NCI-H526 (cell line): Measurements from ENCODE around the gene FARSA.
A peak's percentile ranks its signal among the peaks of the same experiment; 100 is the strongest.
"Not testable (repeated sequence)": the region's sequence is repeated elsewhere in the genome, so short reads cannot be mapped to it uniquely, and the experiment has no call there.

ENCODE experiments used
- DNase-seq, 2 experiments: peaks; one replicate each; lab custom pipeline; 2025; lab: John Stamatoyannopoulos, UW

FARSA gene

DNA sequence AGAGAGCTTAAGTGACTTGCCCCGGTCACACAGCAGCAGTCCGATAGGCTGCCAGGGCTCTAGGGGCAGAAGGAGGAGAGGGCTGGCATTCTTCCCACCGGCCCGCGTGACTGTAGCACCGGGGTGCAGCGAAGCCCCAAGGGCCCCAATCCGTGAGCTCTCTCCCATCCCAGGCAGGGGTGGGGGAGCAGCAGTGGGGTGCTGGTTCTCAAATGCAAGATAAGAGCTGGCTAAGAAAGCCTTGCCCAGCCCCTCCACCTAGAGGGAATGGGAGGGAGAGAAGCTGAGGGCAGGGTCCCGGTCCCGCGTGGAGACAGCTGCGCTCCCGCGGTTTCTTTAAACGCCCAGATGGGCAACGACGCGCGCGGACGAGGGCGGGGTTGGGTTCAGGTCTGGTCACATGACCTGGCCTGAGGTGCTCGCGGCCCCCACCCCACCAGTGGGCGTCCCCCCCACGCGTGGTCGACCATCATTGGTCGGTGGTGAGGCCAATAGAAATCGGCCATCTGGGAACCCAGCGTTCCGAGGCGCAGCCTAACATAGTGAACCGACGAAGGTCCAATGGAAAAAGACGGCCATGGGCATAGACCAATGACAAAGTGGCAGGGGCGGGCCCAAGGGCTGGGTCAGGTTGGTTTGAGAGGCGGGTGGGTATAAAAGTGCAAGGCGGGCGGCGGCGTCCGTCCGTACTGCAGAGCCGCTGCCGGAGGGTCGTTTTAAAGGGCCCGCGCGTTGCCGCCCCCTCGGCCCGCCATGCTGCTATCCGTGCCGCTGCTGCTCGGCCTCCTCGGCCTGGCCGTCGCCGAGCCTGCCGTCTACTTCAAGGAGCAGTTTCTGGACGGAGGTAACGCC is 4.6 kb upstream of the FARSA start, which contains the start of gene CALR:
Gene CALR (plus strand): TSS at position 683 of the 852 bp plus-strand sequence. CDS start 71 bp downstream, at position 754.
- DNase-seq = peak; percentile 95 to 98

DNA sequence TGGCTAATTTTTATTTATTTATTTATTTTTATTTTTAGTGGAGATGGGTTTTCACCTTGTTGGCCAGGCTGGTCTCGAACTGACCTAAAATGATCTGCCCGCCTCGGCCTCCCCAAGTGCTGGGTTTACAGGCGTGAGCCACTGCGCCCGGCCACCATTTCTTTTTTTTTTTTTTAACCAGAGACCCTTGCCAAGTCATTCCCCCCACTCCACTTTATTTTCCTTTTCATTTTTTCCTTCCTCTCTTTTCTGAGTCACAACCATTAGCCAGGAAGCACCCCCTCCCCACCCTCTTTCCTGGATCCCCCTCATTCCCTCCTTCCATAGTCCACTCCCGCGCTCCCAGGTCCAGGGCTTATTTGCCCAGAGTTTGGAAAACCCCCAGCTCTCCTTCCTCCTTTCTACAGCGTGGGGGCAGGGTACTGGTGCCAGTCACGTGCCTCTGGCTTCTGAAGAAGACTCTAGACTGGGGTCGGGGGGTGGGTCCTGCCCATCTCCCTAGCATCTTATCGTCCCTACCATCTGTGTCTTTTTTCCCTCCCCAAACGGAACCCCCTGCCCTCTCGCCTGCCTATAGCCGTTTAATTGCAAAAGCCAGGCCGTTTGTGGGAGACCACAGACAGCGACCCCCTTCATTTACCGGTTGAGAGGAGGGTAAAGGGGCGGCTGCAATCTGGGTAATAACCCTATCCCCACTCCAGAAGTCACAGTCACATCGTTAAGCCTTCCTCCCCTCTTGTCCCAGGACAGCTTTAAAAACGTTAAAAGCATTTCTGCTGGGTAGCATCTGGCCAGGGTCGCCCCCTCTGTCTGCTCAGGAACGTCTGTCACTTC is 3.8 kb upstream of the FARSA start:
- DNase-seq = peak; percentile 54 to 59

DNA sequence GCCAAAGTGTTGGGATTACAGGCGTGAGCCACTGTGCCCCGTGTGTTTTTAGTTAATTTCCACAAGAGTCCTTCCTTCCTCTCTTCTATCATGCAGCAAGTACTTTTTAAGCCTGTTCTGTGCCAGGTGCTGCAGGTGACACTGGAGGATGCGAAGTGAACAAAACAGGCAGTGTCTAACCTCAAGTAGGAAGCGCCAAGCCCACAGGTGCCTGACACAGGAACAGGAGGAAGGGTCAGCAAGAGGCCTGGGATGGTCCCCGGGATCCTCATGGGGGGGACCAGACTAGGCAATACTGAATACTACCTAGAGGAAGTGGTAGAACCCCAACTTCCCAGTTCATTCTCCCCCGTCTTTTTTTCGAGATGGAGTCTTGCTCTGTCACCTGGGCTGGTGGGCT is 3.1 kb upstream of the FARSA start:
- peak in 1 of 2 experiments; percentile 23 for DNase-seq

DNA sequence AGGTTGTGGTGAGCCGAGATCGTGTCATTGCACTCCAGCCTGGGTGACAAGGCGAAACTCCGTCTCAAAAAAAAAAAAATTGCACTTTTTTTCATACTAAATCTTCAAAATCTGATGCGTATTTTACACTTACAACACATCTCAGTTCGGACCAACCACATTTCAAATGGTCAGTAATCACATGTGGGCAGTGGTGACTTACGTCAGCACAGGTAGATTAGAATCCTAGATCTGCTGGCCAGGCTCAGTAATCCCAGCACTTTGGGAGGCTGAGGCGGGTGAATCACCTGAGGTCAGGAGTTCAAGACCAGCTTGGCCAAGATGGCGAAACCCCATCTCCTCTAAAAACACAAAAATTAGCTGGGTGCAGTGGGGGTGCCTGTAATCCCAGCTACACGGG is 1.6 kb upstream of the FARSA start:
- no peak for DNase-seq

DNA sequence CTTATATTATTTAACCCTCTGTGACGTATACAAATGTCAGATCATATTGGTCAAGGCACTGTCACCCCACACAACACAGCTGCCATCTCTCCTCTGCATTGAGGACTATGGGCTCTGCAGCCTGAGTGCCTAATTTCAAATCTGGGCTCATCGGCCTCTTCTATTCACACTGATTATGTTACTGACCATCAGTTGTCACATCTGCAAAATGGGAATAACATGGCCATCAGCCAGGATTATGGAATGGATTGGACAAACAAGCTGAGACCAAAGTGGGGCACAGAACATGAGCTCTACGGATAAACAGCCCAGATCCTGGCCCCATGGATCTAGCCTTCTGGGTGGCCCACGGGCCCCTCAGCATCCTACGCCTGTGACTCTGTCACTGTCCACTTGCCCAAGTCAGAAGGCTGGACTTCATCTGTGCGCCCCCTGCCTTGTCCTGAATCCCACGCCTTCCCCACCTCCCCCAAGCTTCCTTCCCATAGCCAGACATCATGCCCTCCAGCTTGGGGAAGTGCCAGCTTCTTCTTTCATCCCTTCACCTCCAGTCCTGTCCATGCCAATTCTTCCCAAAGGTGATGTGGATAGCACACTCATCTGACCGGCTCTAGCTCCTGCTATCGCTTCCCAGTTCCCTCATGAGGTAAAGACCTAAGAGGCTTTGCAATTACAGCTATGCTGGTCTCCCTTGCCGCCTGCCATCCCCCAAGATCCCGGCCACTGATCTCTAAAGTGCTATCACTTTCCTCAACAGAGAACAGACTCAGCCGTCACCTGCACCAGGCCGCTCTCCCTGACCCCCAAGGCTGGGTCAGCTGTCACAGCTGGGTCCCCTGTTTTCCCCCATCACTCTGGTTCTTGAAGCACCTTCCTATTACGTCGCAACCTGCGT is 872 bp downstream of the FARSA start:
- DNase-seq = no peak

DNA sequence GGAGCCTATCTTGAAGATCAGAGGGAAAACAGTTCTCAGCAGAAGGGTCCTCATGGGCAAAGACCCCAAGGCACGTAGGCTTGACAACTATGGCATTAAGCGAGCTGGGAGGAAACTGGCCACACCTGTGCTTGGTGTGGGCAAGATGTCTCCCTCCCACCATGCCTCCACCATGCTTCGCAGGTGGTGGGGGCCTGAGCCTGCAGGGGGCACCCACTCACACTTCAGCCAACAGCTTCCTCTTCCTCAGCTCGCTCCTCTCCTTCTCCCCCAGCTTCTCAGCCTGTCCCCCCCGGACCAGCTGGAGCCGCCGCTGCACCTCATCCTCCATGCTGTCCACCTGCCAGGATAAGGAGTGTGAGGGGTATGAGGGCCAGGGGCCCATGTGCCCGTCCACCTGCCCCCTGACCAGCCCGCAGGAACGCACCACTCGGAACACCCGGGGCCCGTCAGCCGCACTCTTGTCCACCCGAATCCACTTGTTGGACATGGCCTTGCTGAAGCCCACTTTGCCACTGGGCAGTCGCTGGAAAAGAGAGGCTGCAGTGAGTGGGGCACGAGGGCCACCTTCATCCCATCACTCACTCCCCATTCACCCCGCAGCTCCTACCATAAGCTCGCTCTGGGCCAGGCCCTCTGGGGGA is 3.4 kb downstream of the FARSA start:
- no peak for DNase-seq

DNA sequence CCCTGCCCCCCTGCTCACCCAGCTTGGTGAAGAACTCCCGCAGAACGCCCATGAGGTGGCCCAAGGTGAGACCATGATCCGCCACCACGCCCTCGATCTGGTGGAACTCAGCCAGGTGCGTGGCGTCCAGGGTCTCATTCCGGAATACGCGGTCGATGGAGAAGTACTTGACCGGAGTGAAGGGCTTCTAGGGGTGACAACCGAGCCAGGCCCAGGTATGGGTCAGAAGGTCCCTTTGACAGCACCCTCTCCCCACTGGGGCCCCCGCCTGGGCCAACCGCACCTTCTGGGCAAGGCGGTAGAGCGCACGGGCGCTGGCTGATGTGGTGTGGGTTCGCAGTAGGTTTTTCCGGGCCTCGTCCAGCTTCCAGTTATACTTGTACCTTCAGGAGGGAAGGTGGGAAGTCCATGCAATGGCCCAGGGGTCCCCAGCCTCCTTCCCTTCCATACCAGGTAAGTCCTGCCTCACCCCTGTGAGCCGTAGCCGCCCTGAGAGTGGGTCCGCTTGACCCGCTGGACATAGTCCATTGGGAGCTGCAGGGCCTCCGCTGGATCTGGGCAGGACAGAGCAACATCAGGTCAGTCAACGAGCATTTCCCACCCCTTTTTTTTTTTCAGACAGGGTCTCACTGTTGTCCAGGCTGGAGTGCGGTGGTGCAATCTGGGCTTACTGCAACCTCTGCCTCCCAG is 8.7 kb downstream of the FARSA start:
- no peak for DNase-seq

DNA sequence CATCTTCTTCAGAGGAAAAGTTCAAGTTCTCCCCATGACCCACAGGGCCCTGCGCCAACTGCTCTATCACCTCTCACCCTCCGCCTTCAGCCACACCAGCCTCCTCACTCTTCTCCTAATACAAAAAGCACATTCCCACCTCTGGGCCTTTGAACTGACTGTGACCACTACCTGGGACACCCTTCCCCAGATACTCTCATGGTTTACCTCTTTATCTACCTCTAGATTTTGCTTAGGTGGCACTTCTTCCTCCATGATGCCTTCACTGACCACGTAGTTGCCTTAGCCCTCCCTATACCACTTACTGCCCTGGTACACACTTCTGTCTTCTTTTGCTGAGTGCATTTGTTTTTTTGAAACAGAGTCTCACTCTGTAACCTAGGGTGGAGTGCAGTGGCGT is 10.6 kb downstream of the FARSA start:
- no peak for DNase-seq

DNA sequence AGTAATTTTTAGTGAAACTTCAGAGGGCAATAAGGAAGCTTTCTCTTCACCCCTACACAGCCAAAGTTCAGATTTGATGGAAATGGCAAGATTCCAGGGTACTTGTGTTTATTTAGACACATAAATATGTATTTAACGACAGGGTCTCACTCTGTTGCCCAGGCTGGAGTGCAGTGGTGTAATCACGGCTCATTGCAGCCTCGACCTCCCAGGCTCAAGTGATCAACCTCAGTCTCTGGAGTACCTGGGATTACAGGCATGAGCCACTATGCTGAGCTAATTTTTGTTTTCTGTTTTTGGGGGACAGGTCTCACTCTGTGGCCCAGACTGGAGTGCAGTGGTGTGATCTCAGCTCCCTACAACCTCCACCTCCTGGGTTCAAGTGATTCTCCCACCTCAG is 12.5 kb downstream of the FARSA start:
- no peak for DNase-seq

DNA sequence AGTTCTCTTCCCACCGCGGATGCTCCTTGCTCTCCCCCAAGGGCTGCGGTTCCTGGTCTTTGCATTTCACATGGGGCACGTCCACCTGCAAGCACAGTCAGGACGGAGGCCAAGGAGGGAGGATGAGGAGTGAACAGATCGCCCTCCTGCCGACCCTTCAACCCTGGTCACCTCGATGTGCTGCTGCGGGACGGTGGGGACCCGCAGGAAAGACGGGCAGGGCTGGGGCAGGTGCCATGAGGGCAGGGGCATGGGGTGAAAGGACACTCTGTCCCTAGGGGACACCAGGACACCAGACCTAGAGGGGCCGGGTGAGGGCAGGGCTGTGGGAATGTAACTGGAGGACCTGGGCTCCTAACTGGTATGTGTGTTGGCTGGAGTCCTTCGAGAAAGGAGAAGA is 15.3 kb downstream of the FARSA start:
- DNase-seq = no peak

DNA sequence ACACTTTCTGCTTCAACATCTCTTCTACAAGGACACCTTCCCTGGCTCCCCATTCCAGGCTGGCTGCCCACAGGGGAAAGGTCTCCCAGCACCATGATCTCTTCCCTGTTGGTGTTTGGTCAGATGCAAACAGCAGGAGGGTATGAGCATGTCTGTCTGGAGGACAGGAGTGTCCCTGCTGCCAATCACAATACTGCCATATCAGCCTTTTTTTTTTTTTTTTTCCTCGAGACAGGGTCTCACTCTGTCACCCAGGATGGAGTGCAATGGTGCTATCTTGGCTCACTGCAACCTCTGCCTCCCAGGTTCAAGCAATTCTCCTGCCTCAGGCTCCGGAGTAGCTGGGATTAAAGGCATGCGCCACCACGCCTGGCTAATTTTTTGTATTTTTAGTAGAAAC is 17.7 kb downstream of the FARSA start:
- DNase-seq = not testable (repeated sequence)

DNA sequence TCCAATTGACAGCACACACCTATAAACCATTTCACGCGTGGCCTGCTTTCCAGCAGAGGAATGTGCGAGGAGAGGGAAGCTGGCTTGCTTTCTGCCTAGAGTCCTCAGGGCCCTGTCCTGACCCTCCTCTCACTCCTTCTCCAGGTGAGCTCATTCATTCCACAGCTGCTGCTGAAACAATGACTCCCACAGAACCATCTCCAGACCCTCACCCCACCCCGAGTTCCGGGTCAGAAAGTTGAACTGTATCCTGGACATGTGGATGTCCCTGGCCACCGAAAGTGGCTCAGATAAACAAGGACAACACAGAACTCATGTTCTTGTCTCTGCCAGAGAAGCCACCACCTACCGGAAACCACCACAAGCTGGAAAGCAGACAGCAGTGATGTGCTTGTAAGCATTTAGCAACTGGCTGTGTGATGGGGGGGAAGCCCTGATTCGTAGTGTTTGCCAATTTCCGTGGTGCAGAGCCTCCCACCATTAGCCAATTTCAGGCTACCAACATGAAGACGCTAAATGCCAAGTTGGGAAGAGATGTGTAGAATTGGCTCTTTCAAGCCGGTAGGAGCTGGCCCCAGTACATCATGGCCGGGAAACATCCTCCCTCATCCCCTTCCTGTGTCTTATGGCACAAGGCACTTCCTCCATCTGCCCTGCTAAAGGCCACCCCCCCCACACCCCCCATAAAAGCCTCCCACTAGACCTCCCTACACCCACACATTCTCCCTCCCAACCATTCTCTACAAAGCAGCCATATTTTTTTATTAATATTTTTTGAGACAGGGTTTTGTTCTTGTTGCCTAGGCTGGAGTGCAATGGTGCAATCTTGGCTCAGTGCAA is 19.4 kb downstream of the FARSA start:
- no peak for DNase-seq

DNA sequence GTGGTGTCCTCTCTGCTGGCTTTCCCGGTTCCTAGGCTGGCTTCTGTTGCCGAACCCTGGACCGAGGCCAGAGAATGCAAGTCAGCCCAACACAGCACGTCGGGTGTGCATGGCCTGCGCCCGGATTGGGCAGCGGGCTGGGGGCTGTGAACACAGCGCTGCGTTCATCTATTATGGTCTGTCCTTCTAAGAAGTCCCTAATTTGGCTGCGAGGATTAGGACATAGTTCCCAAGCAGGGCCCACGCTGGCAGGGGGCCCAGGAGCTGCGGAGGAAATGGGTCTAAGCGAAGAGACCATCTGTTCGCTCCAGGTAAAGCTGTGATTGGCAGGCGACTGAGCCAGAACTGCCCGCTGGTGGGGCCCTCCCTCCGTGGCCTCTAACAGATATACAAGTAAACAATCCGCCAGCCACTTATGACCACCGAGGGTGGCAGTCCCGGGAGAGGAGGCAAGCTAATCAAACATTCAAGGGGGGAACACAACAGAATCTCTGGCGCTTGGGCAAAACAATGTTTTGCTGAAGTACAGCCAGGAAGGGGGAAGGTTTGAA is 20.4 kb downstream of the FARSA start:
- DNase-seq = peak in 1 of 2 experiments; percentile 25

DNA sequence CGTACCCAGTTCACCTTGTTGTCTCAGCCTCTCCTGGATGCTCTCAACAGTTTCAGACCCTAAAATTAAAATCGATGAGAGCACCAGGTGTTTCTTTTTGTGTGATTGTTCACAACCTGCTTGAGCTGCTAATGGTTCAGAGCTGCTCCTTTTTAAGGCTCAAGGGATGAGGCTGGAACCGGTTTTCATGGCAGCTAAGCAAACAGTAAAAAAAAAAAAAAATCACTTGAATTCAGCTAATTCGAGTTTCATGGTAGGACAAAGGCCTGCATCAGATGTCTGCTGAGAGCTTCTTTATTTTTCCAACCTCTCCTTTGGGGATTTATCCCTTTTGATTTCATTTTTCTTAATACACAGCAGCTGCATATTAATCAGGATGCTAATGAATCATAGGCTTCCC is 20.9 kb downstream of the FARSA start:
- DNase-seq = peak in 1 of 2 experiments; percentile 6

DNA sequence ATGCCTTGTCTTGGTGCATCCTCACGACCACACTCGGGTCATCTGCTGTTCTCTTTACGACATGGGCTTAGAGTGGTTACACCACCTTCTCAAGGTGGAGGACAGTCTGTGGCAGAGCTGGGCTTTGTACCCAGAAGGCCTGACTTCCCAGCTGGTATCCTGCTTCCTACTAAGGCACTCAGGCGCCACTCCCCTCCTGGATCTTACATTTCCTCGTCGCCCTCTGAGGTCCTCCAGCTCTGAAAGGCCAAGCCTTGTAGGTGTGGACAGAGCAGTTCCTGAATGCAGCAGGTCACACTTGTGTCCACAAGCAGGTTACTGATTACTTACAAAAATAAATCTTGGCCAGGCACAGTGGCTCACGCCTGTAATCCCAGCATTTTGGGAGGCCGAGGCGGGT is 26.3 kb downstream of the FARSA start:
- DNase-seq = no peak

DNA sequence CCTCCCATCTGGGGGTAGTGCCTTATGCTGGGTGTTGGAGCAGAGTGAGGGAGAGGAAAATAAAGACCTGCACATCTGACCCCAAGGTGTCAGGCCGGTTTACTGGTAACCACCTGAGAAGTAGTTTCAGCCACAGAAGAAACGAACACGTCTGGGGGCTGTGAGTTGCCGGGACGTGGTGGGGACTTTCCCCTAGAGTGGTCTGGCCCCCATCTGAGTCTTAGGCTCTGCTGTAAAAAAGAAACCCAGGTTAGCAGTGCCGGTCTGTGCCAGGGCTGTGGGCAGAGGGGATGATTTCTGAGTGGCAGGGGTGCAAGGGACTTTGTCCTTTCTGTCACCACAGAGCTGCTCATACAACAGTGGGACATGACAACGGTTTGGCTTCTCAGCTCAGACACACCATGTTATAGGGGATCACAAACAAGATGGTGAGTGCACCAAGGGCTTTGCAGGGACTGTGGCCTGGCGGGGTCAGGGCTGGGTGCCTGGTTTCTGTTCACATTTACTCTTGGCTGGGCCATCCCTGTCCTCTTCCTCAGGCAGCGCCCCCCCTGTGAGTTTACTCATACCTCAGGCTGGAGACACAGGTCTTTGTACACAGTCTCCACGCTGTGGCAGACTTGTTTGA is 33.5 kb downstream of the FARSA start:
- no peak for DNase-seq

DNA sequence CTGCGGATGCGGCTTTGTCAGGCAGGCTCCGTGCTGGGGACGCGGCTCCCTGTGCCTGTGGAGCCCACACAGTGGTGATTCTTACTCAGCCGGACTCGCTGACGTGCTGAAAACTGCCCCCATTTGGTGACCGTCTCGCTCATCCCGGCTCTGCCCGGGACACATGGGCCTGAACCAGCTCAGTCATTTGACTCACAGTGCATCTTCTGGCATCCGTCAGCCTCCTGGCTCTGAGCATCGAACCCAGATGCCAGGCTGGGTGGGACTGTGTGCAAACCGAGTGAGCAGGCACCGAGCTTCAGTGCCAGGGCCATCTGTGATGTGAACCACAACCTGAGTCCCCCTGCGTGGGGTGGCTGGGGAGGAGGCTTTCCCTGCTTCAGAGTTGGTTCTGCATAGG is 37.1 kb downstream of the FARSA start:
- no peak for DNase-seq

DNA sequence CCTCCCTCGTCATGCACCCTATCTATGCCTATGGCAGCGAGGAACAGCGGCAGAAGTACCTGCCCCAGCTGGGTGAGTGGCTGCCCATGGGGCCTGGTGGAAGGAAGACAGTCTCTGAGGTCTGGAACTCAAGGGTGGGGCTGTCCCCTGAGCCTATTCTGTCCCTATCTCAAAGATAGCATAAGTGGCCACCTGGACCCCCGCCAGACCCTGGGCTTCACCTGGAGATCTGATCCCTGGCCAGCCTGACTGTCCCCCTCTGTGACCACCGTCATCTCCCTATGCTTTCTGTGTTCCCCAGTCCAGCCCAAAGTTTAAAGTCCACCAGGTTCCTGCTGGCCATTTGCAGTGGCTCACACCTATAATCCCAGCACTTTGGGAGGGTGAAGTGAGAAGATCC is 39.9 kb downstream of the FARSA start:
- no peak for DNase-seq

DNA sequence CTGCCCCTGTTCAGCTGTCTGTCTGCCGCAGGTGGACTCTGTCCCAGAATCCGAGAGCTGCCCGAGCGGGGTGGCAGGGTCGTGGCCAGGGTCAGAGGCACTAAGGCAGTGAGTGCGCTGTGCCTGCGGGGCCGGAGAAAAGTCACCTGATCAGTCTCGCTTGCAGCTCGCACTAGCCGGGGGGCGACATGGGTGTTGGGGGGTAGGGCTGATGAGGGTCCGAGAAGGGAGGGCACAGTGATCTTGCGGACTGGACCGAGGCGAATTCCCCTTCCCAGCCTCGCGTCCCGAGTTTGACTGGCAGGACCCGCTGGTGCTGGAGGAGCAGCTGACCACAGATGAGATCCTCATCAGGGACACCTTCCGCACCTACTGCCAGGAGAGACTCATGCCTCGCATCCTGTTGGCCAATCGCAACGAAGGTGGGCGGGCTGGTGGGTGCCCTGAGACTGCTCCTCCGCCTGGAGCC is 41.9 kb downstream of the FARSA start:
- peak in 1 of 2 experiments; percentile 7 for DNase-seq
